DND-41 (cell line): ENCODE measurements around the gene VPREB3.

Experiments used
- ATAC-seq: fragments of 200-7000 bp; cut with Tn5 transposase; 3 replicates; pipeline ENCODE4 v1.9.1; 2021; ENCODE audit warnings: low read depth; ENCODE audit not compliant: insufficient read depth
- DNase-seq: peaks from one replicate; pipeline ENCODE4 v3.0.0-alpha.2; 2020
- H2AFZ ChIP-seq: 2 replicates; pipeline ENCODE4 v1.6.0; 2012; ENCODE audit warnings: low read depth, low read length
- H3K27ac ChIP-seq: 2 replicates; pipeline ENCODE4 v1.5.1; 2012; ENCODE audit warnings: low read length, inconsistent platforms
- H3K27me3 ChIP-seq: fragments of 200-600 bp; sonication (generic); 2 replicates; pipeline ENCODE4 v1.6.0; 2012; ENCODE audit warnings: low read length, mild to moderate bottlenecking, inconsistent platforms; ENCODE audit not compliant: insufficient read depth, poor library complexity
- H3K36me3 ChIP-seq: 2 replicates; pipeline ENCODE4 v1.5.1; 2012; ENCODE audit warnings: low read length, inconsistent platforms; ENCODE audit not compliant: insufficient read depth
- H3K4me1 ChIP-seq: 2 replicates; pipeline ENCODE4 v1.5.1; 2012; ENCODE audit warnings: mild to moderate bottlenecking, low read length; ENCODE audit not compliant: insufficient read depth
- H3K4me2 ChIP-seq: 2 replicates; pipeline ENCODE4 v1.6.0; 2012; ENCODE audit warnings: mild to moderate bottlenecking, moderate library complexity, low read length, inconsistent platforms; ENCODE audit not compliant: insufficient read depth
- H3K4me3 ChIP-seq, 2 experiments: fragments of 200-600 bp in 1 of 2; shearing (Covaris generic) in 1 of 2; 2 replicates each; pipeline ENCODE4 v1.5.1; 2012 to 2016; ENCODE audit warnings: inconsistent platforms in 2 of 2, low read length in 2 of 2, mild to moderate bottlenecking in 2 of 2, low read depth in 1 of 2, moderate library complexity in 1 of 2
- H3K79me2 ChIP-seq: 2 replicates; pipeline ENCODE4 v1.6.0; 2012; ENCODE audit warnings: low read length, inconsistent platforms; ENCODE audit not compliant: insufficient read depth
- H3K9ac ChIP-seq: 2 replicates; pipeline ENCODE4 v1.6.0; 2012; ENCODE audit warnings: low read depth, mild to moderate bottlenecking, inconsistent platforms, low read length, moderate library complexity
- H3K9me3 ChIP-seq: 2 replicates; pipeline ENCODE4 v1.5.1; 2012; ENCODE audit warnings: low read length, moderate library complexity, mild to moderate bottlenecking, inconsistent platforms; ENCODE audit not compliant: insufficient read depth, severe bottlenecking
- H4K20me1 ChIP-seq: 2 replicates; pipeline ENCODE4 v1.6.0; 2012; ENCODE audit warnings: low read length; ENCODE audit not compliant: insufficient read depth
- EZH2 ChIP-seq: IDR thresholded peaks from 3 replicates; pipeline ENCODE4 v1.6.1; 2012; ENCODE audit warnings: borderline replicate concordance, low read depth, mild to moderate bottlenecking, moderate library complexity, low read length, inconsistent platforms; ENCODE audit not compliant: severe bottlenecking
- TF ChIP-seq, protein P1 (sequence below): IDR thresholded peaks from 2 replicates; pipeline ENCODE4 v1.5.1; 2012; ENCODE audit warnings: borderline replicate concordance, low read length, moderate library complexity, mild to moderate bottlenecking; ENCODE audit not compliant: poor library complexity, severe bottlenecking; ENCODE audit errors: extremely low read depth

The VPREB3 gene

DNA sequence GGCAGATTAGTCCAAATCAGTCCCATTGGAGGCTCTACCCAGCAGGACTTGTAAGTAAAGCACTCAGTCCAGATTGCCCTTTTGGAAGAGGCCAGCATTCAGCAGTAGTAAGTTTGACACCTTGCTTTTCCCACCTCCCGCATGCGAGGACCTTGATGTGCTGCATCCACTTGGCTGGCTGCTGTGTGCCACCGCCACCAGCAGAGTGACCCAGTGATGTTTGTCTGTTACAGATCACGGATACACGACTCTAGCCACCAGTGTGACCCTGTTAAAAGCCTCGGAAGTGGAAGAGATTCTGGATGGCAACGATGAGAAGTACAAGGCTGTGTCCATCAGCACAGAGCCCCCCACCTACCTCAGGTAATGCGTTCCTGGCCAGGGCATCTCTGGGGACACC lies 39.1 kb upstream of the VPREB3 start:
- no peak overlapping the region for H2AFZ ChIP-seq
- peaks cover 53% of the 10 kb centered on the region for H4K20me1 ChIP-seq
- no peak for ATAC-seq
- TF ChIP-seq, protein P1, sequence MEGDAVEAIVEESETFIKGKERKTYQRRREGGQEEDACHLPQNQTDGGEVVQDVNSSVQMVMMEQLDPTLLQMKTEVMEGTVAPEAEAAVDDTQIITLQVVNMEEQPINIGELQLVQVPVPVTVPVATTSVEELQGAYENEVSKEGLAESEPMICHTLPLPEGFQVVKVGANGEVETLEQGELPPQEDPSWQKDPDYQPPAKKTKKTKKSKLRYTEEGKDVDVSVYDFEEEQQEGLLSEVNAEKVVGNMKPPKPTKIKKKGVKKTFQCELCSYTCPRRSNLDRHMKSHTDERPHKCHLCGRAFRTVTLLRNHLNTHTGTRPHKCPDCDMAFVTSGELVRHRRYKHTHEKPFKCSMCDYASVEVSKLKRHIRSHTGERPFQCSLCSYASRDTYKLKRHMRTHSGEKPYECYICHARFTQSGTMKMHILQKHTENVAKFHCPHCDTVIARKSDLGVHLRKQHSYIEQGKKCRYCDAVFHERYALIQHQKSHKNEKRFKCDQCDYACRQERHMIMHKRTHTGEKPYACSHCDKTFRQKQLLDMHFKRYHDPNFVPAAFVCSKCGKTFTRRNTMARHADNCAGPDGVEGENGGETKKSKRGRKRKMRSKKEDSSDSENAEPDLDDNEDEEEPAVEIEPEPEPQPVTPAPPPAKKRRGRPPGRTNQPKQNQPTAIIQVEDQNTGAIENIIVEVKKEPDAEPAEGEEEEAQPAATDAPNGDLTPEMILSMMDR, result no peak
- no peak for TF ChIP-seq EZH2
- no peaks in the 10 kb centered on the region for H3K9me3 ChIP-seq
- H3K4me3 ChIP-seq, result no peak overlapping the region
- H3K36me3 ChIP-seq, result peaks cover 84% of the 10 kb centered on the region
- no peak overlapping the region for H3K9ac ChIP-seq
- H3K4me2 ChIP-seq, result no peak overlapping the region
- H3K27me3 ChIP-seq, result no peaks in the 10 kb centered on the region
- H3K4me1 ChIP-seq, result peaks cover 19% of the 10 kb centered on the region
- no peak for DNase-seq
- H3K79me2 ChIP-seq, result peaks cover 53% of the 10 kb centered on the region
- H3K27ac ChIP-seq, result no peak overlapping the region

DNA sequence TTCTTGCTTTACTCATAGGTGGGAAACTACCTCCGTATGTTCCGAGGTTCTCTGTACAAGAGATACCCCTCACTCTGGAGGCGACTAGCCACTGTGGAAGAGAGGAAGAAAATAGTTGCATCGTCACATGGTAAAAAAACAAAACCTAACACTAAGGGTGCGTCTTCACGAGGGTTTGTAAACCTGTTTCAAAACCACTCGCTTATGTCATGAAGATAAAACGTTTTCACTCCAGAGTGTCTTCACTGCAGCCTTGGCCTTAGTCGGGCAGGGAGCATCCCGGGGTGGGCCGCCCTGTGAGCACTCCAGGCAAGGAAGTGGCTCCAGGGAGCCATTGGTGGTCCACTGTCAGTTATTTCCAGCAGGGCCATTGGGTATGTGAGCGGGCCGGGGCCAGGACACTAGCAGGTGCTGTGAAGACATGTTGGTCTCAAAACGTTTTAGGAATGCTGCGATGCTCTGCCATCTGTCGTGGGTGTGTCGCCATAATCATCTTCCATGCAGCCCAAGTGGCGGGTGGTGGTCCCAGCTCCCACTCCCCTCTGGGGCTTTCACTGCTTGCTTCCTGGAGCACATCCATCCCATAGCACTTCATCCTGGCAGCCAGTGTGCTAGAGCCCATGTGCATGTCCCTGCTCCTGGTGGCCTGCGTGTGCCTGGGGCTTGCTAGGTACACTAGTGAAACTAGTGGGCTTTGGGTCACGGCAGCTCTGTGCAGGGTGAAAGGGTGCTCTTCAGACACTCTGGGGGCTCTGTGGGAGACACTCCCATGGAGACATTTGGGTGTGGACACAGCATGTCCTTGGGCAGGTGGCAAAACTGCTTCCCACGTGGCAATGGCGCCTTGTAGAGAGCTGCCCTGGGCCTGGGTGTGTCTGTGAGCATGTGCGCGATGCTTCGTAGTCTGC lies 37.8 kb upstream of the VPREB3 start:
- Histone ChIP-seq H3K9me3 (no peaks in the 10 kb centered on the region), H3K27me3 (no peaks in the 10 kb centered on the region), H3K79me2 (peaks cover 65% of the 10 kb centered on the region), H4K20me1 (peaks cover 64% of the 10 kb centered on the region), H3K4me3 (no peak overlapping the region), H2AFZ (no peak overlapping the region), H3K9ac (no peak overlapping the region), H3K27ac (no peak overlapping the region), H3K4me1 (peaks cover 28% of the 10 kb centered on the region), H3K4me2 (no peak overlapping the region), H3K36me3 (peaks cover 78% of the 10 kb centered on the region)
- no peak for ATAC-seq
- TF ChIP-seq, protein P1, result no peak
- no peak for TF ChIP-seq EZH2
- DNase-seq, result no peak

DNA sequence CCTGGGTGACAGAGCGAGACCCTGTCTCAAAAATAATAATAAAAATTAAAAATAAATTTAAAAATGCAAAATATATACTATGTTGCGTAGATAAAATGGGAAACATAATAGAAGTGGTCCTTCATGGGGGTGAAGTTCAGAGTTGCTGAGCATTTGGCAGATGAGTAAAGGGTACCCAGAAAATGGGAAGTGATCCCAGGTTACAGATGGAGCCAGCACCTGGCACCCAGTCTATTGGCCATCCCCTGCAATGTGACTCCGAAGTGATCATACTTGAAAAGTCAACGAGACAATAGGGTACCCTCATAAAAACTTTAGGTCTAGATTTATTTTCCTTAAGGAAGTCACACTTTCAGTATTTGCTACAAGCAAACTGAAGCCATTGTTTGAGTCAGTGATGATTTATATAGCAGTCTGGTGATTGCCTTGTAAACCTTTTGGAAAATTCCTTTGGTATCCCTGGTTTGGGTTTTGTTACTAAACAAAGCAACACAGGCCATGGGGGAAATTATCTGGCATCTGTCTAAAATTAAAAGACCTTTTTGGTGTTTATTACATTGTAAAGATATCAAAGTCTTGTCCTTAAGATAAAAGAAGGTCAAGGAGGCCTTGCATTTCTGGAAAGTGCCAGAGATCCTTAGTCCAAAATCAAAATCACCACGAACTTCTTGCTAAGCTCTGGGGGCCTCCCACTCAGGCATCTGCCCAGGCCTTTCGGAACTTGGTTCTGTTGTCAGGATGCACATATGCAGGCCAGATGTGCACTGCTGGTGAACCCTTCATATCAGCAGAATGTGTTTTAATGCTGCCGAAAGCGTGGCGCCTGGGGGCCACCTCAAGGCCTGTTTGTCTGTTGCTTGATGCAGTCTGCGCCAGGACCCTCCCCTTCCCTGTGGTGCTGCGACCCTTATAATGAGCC lies 36.9 kb upstream of the VPREB3 start:
- H3K79me2 ChIP-seq, result peaks cover 66% of the 10 kb centered on the region
- H2AFZ ChIP-seq, result no peak overlapping the region
- H3K27me3 ChIP-seq, result no peaks in the 10 kb centered on the region
- no peak overlapping the region for H3K4me3 ChIP-seq
- H4K20me1 ChIP-seq, result peaks cover 57% of the 10 kb centered on the region
- no peak overlapping the region for H3K27ac ChIP-seq
- no peak for ATAC-seq
- H3K4me1 ChIP-seq, result peaks cover 35% of the 10 kb centered on the region
- DNase-seq, result no peak
- H3K36me3 ChIP-seq, result peaks cover 71% of the 10 kb centered on the region
- H3K4me2 ChIP-seq, result no peak overlapping the region
- TF ChIP-seq EZH2, result no peak
- TF ChIP-seq, protein P1, result no peak
- no peak overlapping the region for H3K9ac ChIP-seq
- H3K9me3 ChIP-seq, result no peaks in the 10 kb centered on the region
